GM12873 (cell line): Measurements from ENCODE around the gene GABRG3.

Experiments used
- CTCF ChIP-seq: IDR thresholded peaks from 2 replicates; pipeline ENCODE4 v1.5.1; 2012; ENCODE audit warnings: low read depth, mild to moderate bottlenecking, moderate library complexity, low read length, control low read depth; ENCODE audit not compliant: insufficient read depth; ENCODE audit errors: missing control alignments

GABRG3 gene

GRCh38 chr15:27166917-27167316, 195.9 kb downstream of the GABRG3 start:
- no peak for TF ChIP-seq CTCF

- TF ChIP-seq CTCF, result no peak
These were observed 196.8 kb downstream of the GABRG3 start for GRCh38 chr15:27167738-27168137.

- TF ChIP-seq CTCF, result no peak
These were observed 199.9 kb downstream of the GABRG3 start for GRCh38 chr15:27170851-27171250.

- no peak for TF ChIP-seq CTCF
These were observed 201.8 kb downstream of the GABRG3 start for GRCh38 chr15:27172821-27173220.

- TF ChIP-seq CTCF, result no peak
These were observed 204.6 kb downstream of the GABRG3 start for GRCh38 chr15:27175472-27176153.

GRCh38 chr15:27176785-27177406, 205.9 kb downstream of the GABRG3 start:
- TF ChIP-seq CTCF, result no peak

- no peak for TF ChIP-seq CTCF
These were observed 208.8 kb downstream of the GABRG3 start for GRCh38 chr15:27179789-27180188.
